Mesenchymal stem cell (in vitro differentiated cells and primary cell): Measurements from ENCODE around the gene DBH.
A peak's percentile ranks its signal among the peaks of the same experiment; 100 is the strongest.

Experiments used
- DNase-seq: peaks from one replicate; pipeline ENCODE4 v3.0.0-alpha.2; 2013
- H2AFZ ChIP-seq: one replicate; pipeline ENCODE4 v1.6.1; 2013; ENCODE audit warnings: low read depth, mild to moderate bottlenecking, control low read depth, inconsistent platforms, low read length, moderate library complexity
- H2AK5ac ChIP-seq: 2 replicates; pipeline ENCODE4 v1.6.1; 2013; ENCODE audit warnings: low read length, moderate library complexity, mild to moderate bottlenecking, inconsistent platforms; ENCODE audit not compliant: severe bottlenecking
- H2BK120ac ChIP-seq: one replicate; pipeline ENCODE4 v1.6.1; 2013; ENCODE audit warnings: low read depth, mild to moderate bottlenecking, inconsistent platforms, low read length, moderate library complexity
- H2BK12ac ChIP-seq, 2 experiments: one replicate each; pipeline ENCODE4 v1.6.1; 2013; ENCODE audit warnings: inconsistent platforms in 2 of 2, low read length in 2 of 2, mild to moderate bottlenecking in 2 of 2, moderate library complexity in 2 of 2, control low read depth in 1 of 2
- H2BK15ac ChIP-seq: one replicate; pipeline ENCODE4 v1.6.1; 2013; ENCODE audit warnings: mild to moderate bottlenecking, low read depth, inconsistent platforms; ENCODE audit not compliant: poor library complexity, severe bottlenecking
- H2BK5ac ChIP-seq: 2 replicates; pipeline ENCODE4 v1.6.1; 2013; ENCODE audit warnings: low read depth, mild to moderate bottlenecking, low read length, control low read depth, inconsistent platforms; ENCODE audit not compliant: poor library complexity, severe bottlenecking
- H3K14ac ChIP-seq, 2 experiments: one replicate each; pipeline ENCODE4 v1.6.1; 2013; ENCODE audit warnings: inconsistent platforms in 2 of 2, low read length in 2 of 2, control low read depth in 1 of 2, mild to moderate bottlenecking in 1 of 2, moderate library complexity in 1 of 2
- H3K18ac ChIP-seq, 2 experiments: one replicate each; pipeline ENCODE4 v1.6.1; 2013; ENCODE audit warnings: inconsistent platforms in 2 of 2, low read length in 2 of 2, control low read depth in 1 of 2, low read depth in 1 of 2, mild to moderate bottlenecking in 1 of 2
- H3K23ac ChIP-seq, 2 experiments: one replicate each; pipeline ENCODE4 v1.6.1; 2013; ENCODE audit warnings: inconsistent platforms in 2 of 2, low read length in 2 of 2, mild to moderate bottlenecking in 2 of 2, moderate library complexity in 2 of 2, control low read depth in 1 of 2
- H3K27ac ChIP-seq: 2 replicates; pipeline ENCODE4 v1.5.1; 2013; ENCODE audit warnings: mild to moderate bottlenecking, moderate library complexity, low read length, control low read depth, inconsistent platforms; ENCODE audit not compliant: poor library complexity, severe bottlenecking
- H3K27me3 ChIP-seq, 2 experiments: 2 replicates each; pipeline versions ENCODE4 v1.6.1 to v1.7.0; 2013; ENCODE audit warnings: low read length in 2 of 2, mild to moderate bottlenecking in 2 of 2, moderate library complexity in 2 of 2, control low read depth in 1 of 2, inconsistent platforms in 1 of 2; ENCODE audit not compliant: control insufficient read depth in 1 of 2, insufficient read depth in 1 of 2
- H3K36me3 ChIP-seq, 2 experiments: 2 replicates each; pipeline versions ENCODE4 v1.6.1 to v1.7.0; 2013; ENCODE audit warnings: low read length in 2 of 2, control low read depth in 1 of 2, inconsistent platforms in 1 of 2, low read depth in 1 of 2, mild to moderate bottlenecking in 1 of 2; ENCODE audit not compliant: insufficient read depth in 2 of 2, control insufficient read depth in 1 of 2
- H3K4ac ChIP-seq, 2 experiments: one replicate each; pipeline ENCODE4 v1.6.1; 2013; ENCODE audit warnings: inconsistent platforms in 2 of 2, low read length in 2 of 2, mild to moderate bottlenecking in 2 of 2, moderate library complexity in 2 of 2, control low read depth in 1 of 2, low read depth in 1 of 2
- H3K4me1 ChIP-seq: 2 replicates; pipeline ENCODE4 v1.6.1; 2013; ENCODE audit warnings: low read depth, low read length, control low read depth; ENCODE audit not compliant: control insufficient read depth, insufficient read depth
- H3K4me2 ChIP-seq: 2 replicates; pipeline ENCODE4 v1.6.1; 2013; ENCODE audit warnings: low read length, mild to moderate bottlenecking, inconsistent platforms; ENCODE audit not compliant: poor library complexity, severe bottlenecking
- H3K4me3 ChIP-seq, 2 experiments: 2 replicates each; pipeline versions ENCODE4 v1.5.1 to v1.7.0; 2013; ENCODE audit warnings: low read length in 2 of 2, mild to moderate bottlenecking in 2 of 2, control low read depth in 1 of 2, low read depth in 1 of 2; ENCODE audit not compliant: insufficient read depth in 1 of 2
- H3K79me1 ChIP-seq: replicated peaks from 2 replicates; pipeline ENCODE4 v1.6.1; 2013; ENCODE audit warnings: mild to moderate bottlenecking, control low read depth, low read length, inconsistent platforms; ENCODE audit not compliant: poor library complexity, severe bottlenecking
- H3K9ac ChIP-seq: 2 replicates; pipeline ENCODE4 v1.7.0; 2013; ENCODE audit warnings: mild to moderate bottlenecking, low read length, moderate library complexity
- H3K9me3 ChIP-seq: 2 replicates; pipeline ENCODE4 v1.7.0; 2013; ENCODE audit warnings: mild to moderate bottlenecking, low read length; ENCODE audit not compliant: control insufficient read depth
- H4K8ac ChIP-seq: one replicate; pipeline ENCODE4 v1.6.1; 2013; ENCODE audit warnings: inconsistent platforms, mild to moderate bottlenecking, low read length, moderate library complexity
- H4K91ac ChIP-seq: one replicate; pipeline ENCODE4 v1.6.1; 2013; ENCODE audit warnings: mild to moderate bottlenecking, low read length, inconsistent platforms
- WGBS: methylation state at CpG from one replicate; pipeline ENCODE4 v1.1.7; 2013; ENCODE audit warnings: mixed read lengths; 5-methylcytosine and 5-hydroxymethylcytosine counted together

Gene DBH

DNA sequence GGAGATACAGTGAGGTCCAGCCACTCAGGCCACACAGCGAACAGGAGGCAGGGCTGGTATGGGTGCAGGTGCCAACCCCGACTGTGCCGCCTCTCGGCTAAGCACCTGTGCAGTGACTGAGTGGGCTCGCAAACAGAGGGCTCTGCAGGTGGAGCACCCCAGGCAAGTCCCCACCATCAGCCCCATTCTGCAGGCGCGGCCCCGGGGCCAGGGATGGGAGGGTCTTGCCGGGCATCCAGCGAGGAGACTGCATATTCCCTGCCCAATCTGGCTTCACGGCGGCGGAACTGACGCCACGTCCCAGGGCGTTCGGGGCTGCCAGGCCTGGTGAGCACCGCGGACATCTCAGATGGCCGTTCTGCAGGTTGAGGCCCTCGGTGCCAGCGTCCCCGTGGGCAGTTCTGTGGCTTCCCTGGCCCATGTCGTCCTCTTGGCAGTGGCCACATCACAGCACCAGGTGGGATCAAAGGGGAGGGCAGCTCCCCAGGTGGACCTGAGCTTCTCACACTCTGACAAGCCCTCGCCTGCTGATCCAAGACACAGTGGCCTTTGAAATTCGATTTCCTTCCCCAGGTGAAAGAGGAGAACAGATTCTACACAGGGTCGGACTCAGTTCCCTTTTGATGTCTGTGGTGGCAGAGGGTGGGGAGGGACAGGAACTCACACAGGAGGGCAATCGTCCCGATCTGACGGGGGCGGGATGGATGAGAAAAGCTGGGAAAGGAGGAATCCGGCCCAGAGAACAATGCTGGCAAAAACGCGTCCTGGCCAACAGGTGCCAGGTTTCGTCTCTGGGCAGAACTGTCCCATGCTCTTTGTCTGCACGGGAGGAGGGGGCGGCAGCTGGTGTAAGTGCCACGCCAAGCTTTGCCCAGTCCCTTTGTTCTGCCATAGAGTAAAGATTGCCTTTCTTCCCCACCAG is 18.8 kb downstream of the DBH start:
- H3K79me1 ChIP-seq = no peaks in the 10 kb centered on the region
- no peak overlapping the region for H2BK5ac ChIP-seq
- no peak overlapping the region for H2BK15ac ChIP-seq
- no peak overlapping the region for H3K14ac ChIP-seq
- no peak overlapping the region for H4K91ac ChIP-seq
- no peak overlapping the region for H3K4ac ChIP-seq
- no peak for DNase-seq
- no peak overlapping the region for H3K18ac ChIP-seq
- no peaks in the 10 kb centered on the region for H3K36me3 ChIP-seq
- H3K4me3 ChIP-seq = no peak overlapping the region
- H3K27ac ChIP-seq = no peak overlapping the region
- H4K8ac ChIP-seq = no peak overlapping the region
- H2AFZ ChIP-seq = no peak overlapping the region
- H3K27me3 ChIP-seq = peaks cover 83 to 93% of the 10 kb centered on the region in 2 experiments
- H2AK5ac ChIP-seq = no peak overlapping the region
- no peak overlapping the region for H2BK12ac ChIP-seq
- WGBS = 80% methylated on average over 38 of the region's 38 CpGs
- H3K4me2 ChIP-seq = no peak overlapping the region
- H3K9me3 ChIP-seq = no peaks in the 10 kb centered on the region
- no peak overlapping the region for H2BK120ac ChIP-seq
- H3K9ac ChIP-seq = no peak overlapping the region
- H3K23ac ChIP-seq = no peak overlapping the region
- peaks cover 14% of the 10 kb centered on the region for H3K4me1 ChIP-seq

DNA sequence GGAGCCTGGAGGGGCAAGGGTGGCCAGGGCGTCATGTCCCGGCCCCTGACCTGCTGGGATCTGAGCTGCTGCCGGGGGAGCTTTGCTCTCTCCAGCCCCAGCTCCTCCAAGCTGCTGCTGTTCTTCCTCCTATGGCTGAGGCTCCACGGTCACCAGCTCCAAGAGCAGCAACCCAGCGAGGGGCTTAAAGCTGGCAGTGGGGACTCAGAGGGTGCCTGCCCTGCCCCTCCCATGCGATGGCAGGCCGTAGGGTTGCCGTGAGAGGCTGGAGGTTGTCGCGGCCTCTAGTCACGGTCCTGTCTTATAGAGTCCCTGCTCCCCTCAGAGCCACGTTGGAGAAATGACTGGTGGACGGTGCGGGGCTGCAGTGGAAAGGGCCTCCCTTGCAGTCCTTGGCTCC is 19.5 kb downstream of the DBH start:
- H3K4ac ChIP-seq = no peak overlapping the region
- no peak overlapping the region for H2BK120ac ChIP-seq

DNA sequence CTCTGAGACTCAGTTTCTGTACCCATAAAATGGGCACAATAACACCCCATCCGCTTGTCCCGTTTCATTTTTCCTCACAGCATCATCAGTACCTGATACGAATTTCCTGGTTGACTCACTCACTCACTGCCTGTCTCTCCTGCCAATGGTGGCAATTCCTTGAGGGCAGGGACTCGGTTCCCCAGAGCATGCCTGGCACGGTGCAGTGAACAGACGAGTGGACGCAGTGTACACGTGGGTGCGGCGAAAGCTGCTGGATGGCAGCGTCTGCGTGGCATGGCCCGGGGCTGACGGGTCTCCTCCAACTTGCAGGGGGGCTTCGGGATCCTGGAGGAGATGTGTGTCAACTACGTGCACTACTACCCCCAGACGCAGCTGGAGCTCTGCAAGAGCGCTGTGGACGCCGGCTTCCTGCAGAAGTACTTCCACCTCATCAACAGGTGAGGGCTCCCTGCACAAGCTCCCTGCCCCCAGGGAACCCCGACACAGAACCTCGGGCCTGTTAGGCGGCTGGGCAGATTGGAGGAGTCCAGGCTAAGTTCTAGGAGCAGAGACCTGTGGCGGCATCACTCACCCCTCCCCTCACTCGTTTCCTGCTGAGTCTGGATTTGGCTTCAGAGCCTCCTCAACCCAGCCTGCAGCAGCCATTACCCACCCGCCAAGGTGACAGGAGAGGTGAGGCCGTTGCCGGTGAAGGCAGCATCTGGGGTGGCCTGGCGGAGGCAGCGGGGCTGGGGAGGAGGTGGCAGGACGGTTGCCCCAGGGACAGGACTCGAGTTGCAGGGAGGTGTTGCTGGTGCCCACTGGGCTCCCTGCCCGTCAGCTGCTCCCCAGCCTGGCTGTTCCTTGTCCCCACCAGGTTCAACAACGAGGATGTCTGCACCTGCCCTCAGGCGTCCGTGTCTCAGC is 20.3 kb downstream of the DBH start:
- 89% methylated on average over 36 of the region's 36 CpGs for WGBS

More for the DNA sequence above, 19.5 kb downstream of the DBH start:
- H2BK15ac ChIP-seq = no peak overlapping the region
- H4K8ac ChIP-seq = no peak overlapping the region
- no peak overlapping the region for H3K23ac ChIP-seq
- WGBS = 85% methylated on average over 14 of the region's 14 CpGs
- H3K4me2 ChIP-seq = no peak overlapping the region
- H3K9me3 ChIP-seq = no peaks in the 10 kb centered on the region
- H2BK12ac ChIP-seq = no peak overlapping the region
- no peak for DNase-seq
- H3K27me3 ChIP-seq = peaks cover 88 to 96% of the 10 kb centered on the region in 2 experiments
- no peak overlapping the region for H3K27ac ChIP-seq
- no peak overlapping the region for H3K18ac ChIP-seq
- peak overlapping the region in 1 of 2 experiments; percentile 26 for H3K14ac ChIP-seq
- H4K91ac ChIP-seq = no peak overlapping the region
- peaks cover 14% of the 10 kb centered on the region for H3K4me1 ChIP-seq
- no peaks in the 10 kb centered on the region for H3K79me1 ChIP-seq
- H2AK5ac ChIP-seq = no peak overlapping the region
- H3K4me3 ChIP-seq = no peak overlapping the region
- no peak overlapping the region for H2AFZ ChIP-seq
- H2BK5ac ChIP-seq = no peak overlapping the region
- no peak overlapping the region for H3K9ac ChIP-seq
- no peaks in the 10 kb centered on the region for H3K36me3 ChIP-seq

More for the DNA sequence above, 20.3 kb downstream of the DBH start:
- no peaks in the 10 kb centered on the region for H3K36me3 ChIP-seq
- no peak overlapping the region for H3K14ac ChIP-seq
- H4K91ac ChIP-seq = no peak overlapping the region
- no peak overlapping the region for H4K8ac ChIP-seq
- H2BK5ac ChIP-seq = no peak overlapping the region
- H3K23ac ChIP-seq = no peak overlapping the region
- no peak overlapping the region for H2BK15ac ChIP-seq
- H2AK5ac ChIP-seq = no peak overlapping the region
- no peak overlapping the region for H3K27ac ChIP-seq
- DNase-seq = no peak
- no peak overlapping the region for H2BK12ac ChIP-seq
- H3K4me2 ChIP-seq = no peak overlapping the region
- H3K9ac ChIP-seq = no peak overlapping the region
- no peak overlapping the region for H3K4me3 ChIP-seq
- no peak overlapping the region for H2AFZ ChIP-seq
- no peak overlapping the region for H3K18ac ChIP-seq
- H3K4ac ChIP-seq = no peak overlapping the region
- H3K27me3 ChIP-seq = peaks cover 82 to 89% of the 10 kb centered on the region in 2 experiments
- no peaks in the 10 kb centered on the region for H3K79me1 ChIP-seq
- no peak overlapping the region for H2BK120ac ChIP-seq
- H3K4me1 ChIP-seq = peaks cover 14% of the 10 kb centered on the region
- H3K9me3 ChIP-seq = no peaks in the 10 kb centered on the region
